Measurements from ENCODE around the gene PPM1J. TPM values are rescaled to one million over a fixed set of nuclear protein-coding genes. Genes with fewer than 3 reads are reported as not detected.

Gene PPM1J
- total and polyA plus RNA-seq, 2 of the 8 experiments (the other 6 are each of a cell fraction or from before 2014, with no cell fraction given) = 19.4 to 31.6 TPM

- TF ChIP-seq CTCF (IDR thresholded peaks at IDR 0.05; ENCODE audit: control extremely low read depth in 1 of 3, insufficient read depth in 1 of 3, low read depth in 1 of 3, low read length in 3 of 3) (no peak), SUZ12 (IDR thresholded peaks at IDR 0.05; ENCODE audit: low read length) (no peak), BACH1 (IDR thresholded peaks at IDR 0.05; ENCODE audit: low read length) (no peak), CBX8 (IDR thresholded peaks at IDR 0.05; ENCODE audit: borderline replicate concordance, low read depth, low read length) (no peak), POLR2A (IDR thresholded peaks at IDR 0.05; ENCODE audit: control extremely low read depth in 1 of 2, low read depth in 2 of 2, low read length in 2 of 2) (no peak)
Observed at GRCh38 chr1:112675728-112676381, 39.3 kb downstream of the PPM1J start (continued).

All from H1 (cell line).